Smooth muscle cell (in vitro differentiated cells): ENCODE results near the gene NXT2. TPM values are rescaled to one million over a fixed set of nuclear protein-coding genes. Genes with fewer than 3 reads are reported as not detected.

Experiments
- DNase-seq: peaks from one replicate; lab custom pipeline; 2025; ENCODE audit not compliant: unreplicated experiment; lab: John Stamatoyannopoulos, UW
- H2AFZ ChIP-seq: fragments of 200-600 bp; sonication (generic); 2 replicates; pipeline ENCODE4 v1.6.0; 2016; ENCODE audit warnings: antibody characterized with exemption, low read depth, mild to moderate bottlenecking
- H3F3A ChIP-seq: fragments of 200-600 bp; sonication (generic); 2 replicates; pipeline ENCODE4 v1.6.0; 2017; ENCODE audit warnings: antibody characterized with exemption, low read depth
- H3K27ac ChIP-seq: fragments of 200-600 bp; sonication (generic); 2 replicates; pipeline ENCODE4 v1.5.1; 2016; ENCODE audit warnings: low read depth, mild to moderate bottlenecking
- H3K27me3 ChIP-seq: fragments of 200-600 bp; sonication (generic); 2 replicates; pipeline ENCODE4 v1.6.1; 2016; ENCODE audit warnings: low read depth, mild to moderate bottlenecking
- H3K36me3 ChIP-seq: fragments of 200-600 bp; sonication (generic); 2 replicates; pipeline ENCODE4 v1.5.1; 2016; ENCODE audit warnings: low read depth
- H3K4me1 ChIP-seq: fragments of 200-600 bp; sonication (generic); 2 replicates; pipeline ENCODE4 v1.5.1; 2016; ENCODE audit warnings: low read depth
- H3K4me2 ChIP-seq: fragments of 200-600 bp; sonication (generic); 2 replicates; pipeline ENCODE4 v1.6.0; 2016; ENCODE audit warnings: mild to moderate bottlenecking
- H3K4me3 ChIP-seq: fragments of 200-600 bp; sonication (generic); 2 replicates; pipeline ENCODE4 v1.5.1; 2016; ENCODE audit warnings: mild to moderate bottlenecking
- H3K79me2 ChIP-seq: fragments of 200-600 bp; sonication (generic); 2 replicates; pipeline ENCODE4 v1.6.0; 2016; ENCODE audit warnings: low read depth, mild to moderate bottlenecking
- H3K9ac ChIP-seq: fragments of 200-600 bp; sonication (generic); 2 replicates; pipeline ENCODE4 v1.6.0; 2016; ENCODE audit warnings: low read depth
- H3K9me3 ChIP-seq: fragments of 200-600 bp; sonication (generic); replicated peaks from 2 replicates; pipeline ENCODE4 v1.5.1; 2016; ENCODE audit warnings: low read depth
- H4K20me1 ChIP-seq: fragments of 200-600 bp; sonication (generic); 2 replicates; pipeline ENCODE4 v1.6.0; 2016; ENCODE audit warnings: low read depth
- WGBS: methylation state at CpG from one replicate; pipeline ENCODE4 v1.1.7; 2016; ENCODE audit warnings: low lambda C conversion rate; 5-methylcytosine and 5-hydroxymethylcytosine counted together
- polyA plus RNA-seq: library from polyadenylated mRNA; unstranded; fragments of >200 nt; fragmentation: Nextera tagmentation; extraction: Ambion mirVana; gene quantifications from 2 replicates; pipeline ENCODE4 v1.2.1, GENCODE V29; 2016
- total RNA-seq: library from RNA; depleted of rRNA; stranded (reverse); fragments of >200 nt; gene quantifications from 2 replicates; pipeline ENCODE4 v1.2.3, GENCODE V29; 2014
- TF ChIP-seq, protein P1 (sequence below): fragments of 200-600 bp; sonication (generic); IDR thresholded peaks from 2 replicates; pipeline ENCODE4 v1.5.1; 2017; ENCODE audit warnings: borderline replicate concordance, mild to moderate bottlenecking, antibody characterized with exemption; ENCODE audit not compliant: insufficient read depth, poor library complexity, severe bottlenecking

Gene NXT2
- total and polyA plus RNA-seq, 2 experiments from 2014 or later: 4.7 to 12.8 TPM

GRCh38 chrX:109578916-109579315, 42.3 kb downstream of the NXT2 start:
- Histone ChIP-seq H3K36me3 (no peaks in the 10 kb centered on the region), H3K4me3 (no peak overlapping the region), H3K9me3 (no peaks in the 10 kb centered on the region), H3K27me3 (peaks cover 4% of the 10 kb centered on the region), H4K20me1 (no peaks in the 10 kb centered on the region), H2AFZ (no peak overlapping the region), H3K4me2 (no peak overlapping the region), H3K27ac (no peak overlapping the region), H3K79me2 (no peaks in the 10 kb centered on the region), H3K4me1 (no peaks in the 10 kb centered on the region), H3K9ac (no peak overlapping the region), H3F3A (no peaks in the 10 kb centered on the region)
- 82% methylated on average over 1 of the region's 1 CpG for WGBS
- DNase-seq: no peak
- TF ChIP-seq, protein P1, sequence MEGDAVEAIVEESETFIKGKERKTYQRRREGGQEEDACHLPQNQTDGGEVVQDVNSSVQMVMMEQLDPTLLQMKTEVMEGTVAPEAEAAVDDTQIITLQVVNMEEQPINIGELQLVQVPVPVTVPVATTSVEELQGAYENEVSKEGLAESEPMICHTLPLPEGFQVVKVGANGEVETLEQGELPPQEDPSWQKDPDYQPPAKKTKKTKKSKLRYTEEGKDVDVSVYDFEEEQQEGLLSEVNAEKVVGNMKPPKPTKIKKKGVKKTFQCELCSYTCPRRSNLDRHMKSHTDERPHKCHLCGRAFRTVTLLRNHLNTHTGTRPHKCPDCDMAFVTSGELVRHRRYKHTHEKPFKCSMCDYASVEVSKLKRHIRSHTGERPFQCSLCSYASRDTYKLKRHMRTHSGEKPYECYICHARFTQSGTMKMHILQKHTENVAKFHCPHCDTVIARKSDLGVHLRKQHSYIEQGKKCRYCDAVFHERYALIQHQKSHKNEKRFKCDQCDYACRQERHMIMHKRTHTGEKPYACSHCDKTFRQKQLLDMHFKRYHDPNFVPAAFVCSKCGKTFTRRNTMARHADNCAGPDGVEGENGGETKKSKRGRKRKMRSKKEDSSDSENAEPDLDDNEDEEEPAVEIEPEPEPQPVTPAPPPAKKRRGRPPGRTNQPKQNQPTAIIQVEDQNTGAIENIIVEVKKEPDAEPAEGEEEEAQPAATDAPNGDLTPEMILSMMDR: no peak

GRCh38 chrX:109585488-109585887, 48.8 kb downstream of the NXT2 start:
- H2AFZ ChIP-seq: no peak overlapping the region
- H3K4me2 ChIP-seq: no peak overlapping the region
- no peak overlapping the region for H3K9ac ChIP-seq
- H3K9me3 ChIP-seq: no peaks in the 10 kb centered on the region
- H4K20me1 ChIP-seq: no peaks in the 10 kb centered on the region
- no peaks in the 10 kb centered on the region for H3K79me2 ChIP-seq
- no peaks in the 10 kb centered on the region for H3K36me3 ChIP-seq
- H3K27me3 ChIP-seq: peaks cover 4% of the 10 kb centered on the region
- no peaks in the 10 kb centered on the region for H3K4me1 ChIP-seq
- no peak overlapping the region for H3K27ac ChIP-seq
- H3K4me3 ChIP-seq: no peak overlapping the region
- no peak for DNase-seq
- TF ChIP-seq, protein P1: no peak
- WGBS: 91% methylated on average over 7 of the region's 7 CpGs
- no peaks in the 10 kb centered on the region for H3F3A ChIP-seq

GRCh38 chrX:109590176-109590575, 53.5 kb downstream of the NXT2 start:
- Histone ChIP-seq H3K9ac (no peak overlapping the region), H3K9me3 (no peaks in the 10 kb centered on the region), H3K4me1 (no peaks in the 10 kb centered on the region), H3K4me2 (no peak overlapping the region), H2AFZ (no peak overlapping the region), H3K27ac (no peak overlapping the region), H4K20me1 (no peaks in the 10 kb centered on the region), H3K79me2 (no peaks in the 10 kb centered on the region), H3K36me3 (no peaks in the 10 kb centered on the region), H3K27me3 (no peaks in the 10 kb centered on the region), H3F3A (no peaks in the 10 kb centered on the region), H3K4me3 (no peak overlapping the region)
- WGBS: 73% methylated on average over 4 of the region's 4 CpGs
- TF ChIP-seq, protein P1: no peak
- no peak for DNase-seq

Other genes with a start within 250 kb of the NXT2 start
- gene GUCY2F, start 54.8 kb upstream of the NXT2 start, total RNA-seq: 0.13 TPM in 1 of 2 replicates, not detected in the other
- gene GUCY2F, start 54.8 kb upstream of the NXT2 start, polyA plus RNA-seq: not detected in 2 replicates
- gene KCNE5, start 88.3 kb downstream of the NXT2 start, total RNA-seq: 0.58 TPM in 1 of 2 replicates, not detected in the other
- gene KCNE5, start 88.3 kb downstream of the NXT2 start, polyA plus RNA-seq: 0.27 and 0.31 TPM in 2 replicates
- 61.8 and 79.0 TPM in 2 replicates for gene ACSL4, start 196.4 kb downstream of the NXT2 start, total RNA-seq
- 14.7 and 15.4 TPM in 2 replicates for gene ACSL4, start 196.4 kb downstream of the NXT2 start, polyA plus RNA-seq